Right atrium auricular region (tissue), 2 donors: Measurements from ENCODE around the gene STIM1. TPM values are rescaled to one million over a fixed set of nuclear protein-coding genes. Genes with fewer than 3 reads are reported as not detected.
A peak's percentile ranks its signal among the peaks of the same experiment; 100 is the strongest.
"Not testable (repeated sequence)": the region's sequence is repeated elsewhere in the genome, so short reads cannot be mapped to it uniquely, and the experiment has no call there.

ENCODE experiments used
- DNase-seq: peaks from one replicate; pipeline ENCODE4 v3.0.0-alpha.2; 2019; ENCODE audit warnings: low spot score
- H3K27ac ChIP-seq, 2 donors: fragments of 200-600 bp; sonication (generic); 1 replicate in 1 of 2; 2 replicates in 1 of 2; pipeline ENCODE4 v1.5.1; 2016 to 2019
- H3K27me3 ChIP-seq, 2 donors: fragments of 200-600 bp; sonication (generic); one replicate each; pipeline versions ENCODE4 v1.5.1 to v1.6.0; 2017 to 2019
- H3K36me3 ChIP-seq: fragments of 200-600 bp; sonication (generic); one replicate; pipeline ENCODE4 v1.5.1; 2016
- H3K4me1 ChIP-seq, 2 donors: fragments of 200-600 bp; sonication (generic); one replicate each; pipeline versions ENCODE4 v1.5.1 to v1.6.0; 2017 to 2019
- H3K4me3 ChIP-seq, 2 donors: fragments of 200-600 bp; sonication (generic); 1 replicate in 1 of 2; 2 replicates in 1 of 2; pipeline ENCODE4 v1.5.1; 2017 to 2019; ENCODE audit warnings: mild to moderate bottlenecking in 1 of 2, moderate library complexity in 1 of 2
- H3K9me3 ChIP-seq, 2 donors: fragments of 200-600 bp; sonication (generic); one replicate each; pipeline ENCODE4 v1.5.1; 2019
- total RNA-seq, 2 donors: library from RNA; depleted of rRNA; stranded (reverse); fragments of >200 nt; gene quantifications; one replicate each; pipeline ENCODE4 v1.1.0, GENCODE V29; 2016
- TF ChIP-seq, protein P1 (sequence below), 2 donors: fragments of 200-600 bp; sonication (generic); IDR thresholded peaks; one replicate each; pipeline ENCODE4 v1.5.1; 2019; ENCODE audit warnings: antibody characterized with exemption in 2 of 2

STIM1 gene
- total RNA-seq, 2 donors from 2014 or later = 15.4 to 16.6 TPM

DNA sequence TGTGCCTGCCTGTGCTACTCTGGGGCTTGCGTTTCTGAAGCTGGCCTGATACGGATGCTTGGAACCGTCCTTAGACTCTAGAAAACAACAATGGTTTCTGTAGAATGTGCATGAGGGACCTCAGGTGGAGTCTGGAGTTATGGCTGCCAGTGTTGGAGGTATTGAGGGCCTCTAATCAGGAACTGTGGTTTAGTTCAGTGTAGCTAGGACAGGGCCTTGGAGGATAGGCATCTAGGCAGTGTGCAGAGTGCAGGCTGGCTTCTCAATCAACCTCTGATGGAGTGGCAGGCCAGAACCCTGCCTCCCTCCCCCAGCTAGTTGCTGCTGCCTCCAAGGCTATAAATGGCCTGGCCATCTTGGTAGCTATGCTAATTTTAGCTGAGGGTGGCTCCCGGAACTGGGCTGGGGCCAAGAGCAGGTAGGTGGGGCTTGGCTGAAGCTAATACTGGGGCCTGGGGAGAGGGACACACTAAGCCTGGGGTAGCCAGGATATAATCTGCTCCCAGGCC lies 4.0 kb downstream of the STIM1 start:
- H3K4me3 ChIP-seq = no peak overlapping the region
- DNase-seq = no peak
- peaks cover 0 to 51% of the 10 kb centered on the region in 2 donors for H3K4me1 ChIP-seq
- no peaks in the 10 kb centered on the region for H3K36me3 ChIP-seq
- H3K27me3 ChIP-seq = no peaks in the 10 kb centered on the region
- H3K27ac ChIP-seq = peak overlapping the region in 1 of 2 donors; percentile 6
- H3K9me3 ChIP-seq = no peaks in the 10 kb centered on the region
- TF ChIP-seq, protein P1, sequence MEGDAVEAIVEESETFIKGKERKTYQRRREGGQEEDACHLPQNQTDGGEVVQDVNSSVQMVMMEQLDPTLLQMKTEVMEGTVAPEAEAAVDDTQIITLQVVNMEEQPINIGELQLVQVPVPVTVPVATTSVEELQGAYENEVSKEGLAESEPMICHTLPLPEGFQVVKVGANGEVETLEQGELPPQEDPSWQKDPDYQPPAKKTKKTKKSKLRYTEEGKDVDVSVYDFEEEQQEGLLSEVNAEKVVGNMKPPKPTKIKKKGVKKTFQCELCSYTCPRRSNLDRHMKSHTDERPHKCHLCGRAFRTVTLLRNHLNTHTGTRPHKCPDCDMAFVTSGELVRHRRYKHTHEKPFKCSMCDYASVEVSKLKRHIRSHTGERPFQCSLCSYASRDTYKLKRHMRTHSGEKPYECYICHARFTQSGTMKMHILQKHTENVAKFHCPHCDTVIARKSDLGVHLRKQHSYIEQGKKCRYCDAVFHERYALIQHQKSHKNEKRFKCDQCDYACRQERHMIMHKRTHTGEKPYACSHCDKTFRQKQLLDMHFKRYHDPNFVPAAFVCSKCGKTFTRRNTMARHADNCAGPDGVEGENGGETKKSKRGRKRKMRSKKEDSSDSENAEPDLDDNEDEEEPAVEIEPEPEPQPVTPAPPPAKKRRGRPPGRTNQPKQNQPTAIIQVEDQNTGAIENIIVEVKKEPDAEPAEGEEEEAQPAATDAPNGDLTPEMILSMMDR (IDR thresholded peaks at IDR 0.05) = no peak

DNA sequence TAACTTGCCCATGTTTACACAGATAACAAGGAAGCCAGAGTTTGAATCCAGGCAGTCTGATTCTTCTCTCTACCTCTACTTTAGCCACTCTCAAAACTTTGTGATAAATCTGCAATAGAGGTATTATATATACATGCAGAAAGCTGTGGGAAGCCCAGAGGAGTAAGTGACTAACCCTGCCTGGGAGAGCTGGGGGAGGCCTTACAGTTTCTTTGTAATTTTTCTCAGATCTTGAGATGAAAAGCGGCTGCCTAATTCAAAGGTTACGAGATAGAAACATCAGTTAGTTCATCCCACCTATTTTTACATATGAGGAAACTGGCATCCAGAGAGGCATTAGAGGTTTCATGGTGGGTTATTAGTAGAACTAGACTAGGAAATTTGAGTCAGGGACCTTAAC lies 4.9 kb downstream of the STIM1 start:
- no peaks in the 10 kb centered on the region for H3K27me3 ChIP-seq
- no peaks in the 10 kb centered on the region for H3K36me3 ChIP-seq
- no peak overlapping the region for H3K4me3 ChIP-seq
- no peak overlapping the region for H3K27ac ChIP-seq
- no peak for DNase-seq
- no peaks in the 10 kb centered on the region for H3K9me3 ChIP-seq
- H3K4me1 ChIP-seq = peaks cover 0 to 57% of the 10 kb centered on the region in 2 donors
- TF ChIP-seq, protein P1 (IDR thresholded peaks at IDR 0.05) = no peak

DNA sequence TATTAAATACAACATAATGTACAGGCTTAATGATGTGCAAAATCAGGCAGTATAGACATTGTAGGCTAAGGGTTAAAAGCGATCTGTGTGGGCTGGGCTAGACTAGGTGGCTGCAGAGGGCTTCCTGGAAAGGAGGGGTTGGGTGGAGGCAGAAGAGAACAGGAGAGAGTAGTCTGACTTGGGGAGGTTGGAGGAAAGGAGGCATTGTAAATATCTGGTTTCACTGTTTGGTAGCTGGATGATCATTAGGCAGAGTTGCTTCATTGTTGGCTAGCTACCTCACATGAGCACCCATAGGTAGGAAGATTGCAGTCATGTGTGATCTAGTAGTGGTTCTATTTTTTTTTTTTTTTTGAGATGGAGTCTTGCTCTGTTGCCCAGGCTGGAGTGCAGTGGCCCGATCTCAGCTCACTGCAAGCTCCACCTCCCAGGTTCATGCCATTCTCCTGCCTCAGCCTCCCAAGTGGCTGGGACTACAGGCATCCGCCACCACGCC lies 5.5 kb downstream of the STIM1 start:
- H3K9me3 ChIP-seq, DNase-seq, H3K36me3 ChIP-seq, H3K27me3 ChIP-seq, H3K27ac ChIP-seq, H3K4me3 ChIP-seq: not testable (repeated sequence)
- peaks cover 0 to 63% of the 10 kb centered on the region in 2 donors for H3K4me1 ChIP-seq

DNA sequence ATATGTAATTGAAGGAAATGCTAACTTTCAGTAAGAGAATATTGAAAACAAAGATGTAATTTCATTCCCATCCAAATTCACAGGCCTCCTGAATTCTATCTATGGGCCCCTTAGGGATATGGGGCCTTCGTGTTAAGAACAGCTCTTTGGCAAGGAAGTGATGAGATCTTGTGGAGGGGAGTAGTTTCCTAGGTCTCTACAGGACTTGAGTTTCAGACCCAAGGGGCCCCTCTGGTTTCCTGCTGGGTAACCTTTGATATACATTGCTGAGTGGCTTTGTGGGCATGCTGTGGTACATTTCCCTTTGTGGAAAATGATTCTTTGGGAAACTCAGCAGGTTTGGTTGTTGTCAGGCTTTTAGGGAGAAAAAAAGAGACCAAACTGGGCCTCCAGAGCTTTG lies 6.2 kb downstream of the STIM1 start:
- Histone ChIP-seq H3K27ac (no peak overlapping the region), H3K36me3 (no peaks in the 10 kb centered on the region), H3K27me3 (no peaks in the 10 kb centered on the region), H3K4me1 (peaks cover 0 to 64% of the 10 kb centered on the region in 2 donors), H3K4me3 (no peak overlapping the region), H3K9me3 (no peaks in the 10 kb centered on the region)
- DNase-seq = no peak
- TF ChIP-seq, protein P1 (IDR thresholded peaks at IDR 0.05) = no peak

DNA sequence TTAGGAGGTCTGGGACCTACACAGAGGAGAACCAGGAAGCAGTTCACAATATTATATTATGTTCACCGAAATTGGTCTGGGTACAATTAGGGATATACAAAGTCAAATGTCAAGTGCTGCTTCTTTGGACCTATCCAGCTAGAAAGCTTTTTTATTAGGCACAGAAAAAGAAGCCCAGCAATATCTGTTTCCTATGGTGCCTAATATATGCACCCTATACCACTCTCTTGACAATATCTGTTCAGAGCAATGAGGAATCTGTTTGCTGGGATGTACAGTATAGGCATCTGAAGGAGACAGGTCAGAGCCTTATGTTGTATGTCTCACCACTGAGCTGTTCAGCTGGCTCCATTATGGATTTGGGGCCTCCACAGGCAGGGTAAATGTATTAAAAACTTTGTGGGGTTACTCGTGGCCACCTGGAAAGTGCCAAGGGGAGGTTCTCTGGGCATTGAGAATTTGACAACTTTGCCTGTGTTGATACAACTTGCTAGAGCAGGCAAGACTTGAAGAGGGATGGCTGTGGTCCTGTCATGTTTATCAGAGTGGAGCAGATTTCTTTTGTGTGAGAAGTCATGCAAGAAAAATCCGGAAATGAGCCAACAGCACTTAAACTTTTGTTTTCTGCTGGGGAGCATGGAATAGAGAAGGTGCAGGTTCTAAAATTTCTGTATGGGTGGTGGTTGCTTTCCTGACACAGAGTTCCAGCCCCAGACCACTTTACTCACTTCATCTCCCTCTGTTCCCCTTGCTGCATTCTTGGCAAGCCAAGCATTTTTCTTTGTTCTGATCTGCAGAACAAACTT lies 10.1 kb downstream of the STIM1 start:
- TF ChIP-seq, protein P1 (IDR thresholded peaks at IDR 0.05) = no peak
- peaks cover 0 to 43% of the 10 kb centered on the region in 2 donors for H3K4me1 ChIP-seq
- no peak for DNase-seq
- H3K27ac ChIP-seq = peak overlapping the region; percentile 11 to 38
- no peaks in the 10 kb centered on the region for H3K27me3 ChIP-seq
- no peaks in the 10 kb centered on the region for H3K9me3 ChIP-seq
- H3K4me3 ChIP-seq = no peak overlapping the region
- no peaks in the 10 kb centered on the region for H3K36me3 ChIP-seq

DNA sequence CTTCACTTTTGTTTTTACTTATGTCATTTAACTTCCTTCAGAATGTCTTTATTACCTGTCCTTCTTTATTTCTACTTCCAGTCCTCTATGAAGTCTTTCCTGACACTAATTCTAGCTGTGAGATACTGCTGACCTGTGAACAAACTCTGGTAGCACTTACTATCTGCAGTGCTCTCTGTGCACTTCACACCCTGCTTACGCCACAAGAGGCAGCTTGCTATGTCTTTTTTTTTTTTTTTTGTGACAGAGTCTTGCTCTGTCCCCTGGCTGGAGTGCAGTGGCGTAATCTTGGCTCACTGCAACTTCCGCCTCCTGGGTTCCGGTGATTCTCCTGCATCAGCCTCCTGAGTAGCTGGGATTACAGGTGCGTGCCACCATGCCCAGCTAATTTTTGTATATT lies 10.7 kb downstream of the STIM1 start:
- Histone ChIP-seq H3K4me1 (peaks cover 0 to 40% of the 10 kb centered on the region in 2 donors), H3K27ac (peak overlapping the region; percentile 11 to 38), H3K36me3 (no peaks in the 10 kb centered on the region), H3K9me3 (no peaks in the 10 kb centered on the region), H3K4me3 (no peak overlapping the region), H3K27me3 (no peaks in the 10 kb centered on the region)
- TF ChIP-seq, protein P1 (IDR thresholded peaks at IDR 0.05) = no peak
- no peak for DNase-seq
